Measurements from ENCODE around the gene CFAP61. TPM values are rescaled to one million over a fixed set of nuclear protein-coding genes. Genes with fewer than 3 reads are reported as not detected.
A peak's percentile ranks its signal among the peaks of the same experiment; 100 is the strongest.

The CFAP61 gene
- total RNA-seq, 1 donor from 2014 or later, result 8.6 TPM

DNA sequence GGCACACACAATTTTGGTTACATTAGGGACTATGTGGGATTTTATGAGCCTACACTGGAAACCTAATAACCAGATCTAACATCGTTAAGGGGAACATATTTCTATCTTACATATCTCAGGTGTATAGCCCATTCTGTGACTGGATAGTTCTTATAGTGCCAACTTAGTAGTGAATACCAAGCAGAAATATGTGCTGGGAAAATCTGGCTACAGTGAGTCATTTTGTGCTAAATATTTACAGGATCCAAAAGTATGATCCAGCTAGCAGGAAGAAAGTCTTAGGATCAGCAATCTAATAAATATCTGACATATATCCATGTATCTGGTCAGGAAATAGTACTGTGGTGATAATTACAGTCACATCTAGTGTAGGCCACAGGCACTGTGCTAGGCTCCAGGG, 221.0 kb downstream of the CFAP61 start:
- DNase-seq, result no peak
- intact Hi-C loops (cut with DNase I), result no loop called here
- H3K27ac ChIP-seq, result no peak overlapping the region
- no peaks in the 10 kb centered on the region for H3K9me3 ChIP-seq
- H3K27me3 ChIP-seq (ENCODE audit: low read depth), result no peaks in the 10 kb centered on the region
- no peaks in the 10 kb centered on the region for H3K36me3 ChIP-seq
- H3K4me1 ChIP-seq, result no peaks in the 10 kb centered on the region
- no peak overlapping the region for H3K4me3 ChIP-seq
- no peak for ATAC-seq
- TF ChIP-seq, protein P1, sequence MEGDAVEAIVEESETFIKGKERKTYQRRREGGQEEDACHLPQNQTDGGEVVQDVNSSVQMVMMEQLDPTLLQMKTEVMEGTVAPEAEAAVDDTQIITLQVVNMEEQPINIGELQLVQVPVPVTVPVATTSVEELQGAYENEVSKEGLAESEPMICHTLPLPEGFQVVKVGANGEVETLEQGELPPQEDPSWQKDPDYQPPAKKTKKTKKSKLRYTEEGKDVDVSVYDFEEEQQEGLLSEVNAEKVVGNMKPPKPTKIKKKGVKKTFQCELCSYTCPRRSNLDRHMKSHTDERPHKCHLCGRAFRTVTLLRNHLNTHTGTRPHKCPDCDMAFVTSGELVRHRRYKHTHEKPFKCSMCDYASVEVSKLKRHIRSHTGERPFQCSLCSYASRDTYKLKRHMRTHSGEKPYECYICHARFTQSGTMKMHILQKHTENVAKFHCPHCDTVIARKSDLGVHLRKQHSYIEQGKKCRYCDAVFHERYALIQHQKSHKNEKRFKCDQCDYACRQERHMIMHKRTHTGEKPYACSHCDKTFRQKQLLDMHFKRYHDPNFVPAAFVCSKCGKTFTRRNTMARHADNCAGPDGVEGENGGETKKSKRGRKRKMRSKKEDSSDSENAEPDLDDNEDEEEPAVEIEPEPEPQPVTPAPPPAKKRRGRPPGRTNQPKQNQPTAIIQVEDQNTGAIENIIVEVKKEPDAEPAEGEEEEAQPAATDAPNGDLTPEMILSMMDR (IDR thresholded peaks at IDR 0.05), result no peak

DNA sequence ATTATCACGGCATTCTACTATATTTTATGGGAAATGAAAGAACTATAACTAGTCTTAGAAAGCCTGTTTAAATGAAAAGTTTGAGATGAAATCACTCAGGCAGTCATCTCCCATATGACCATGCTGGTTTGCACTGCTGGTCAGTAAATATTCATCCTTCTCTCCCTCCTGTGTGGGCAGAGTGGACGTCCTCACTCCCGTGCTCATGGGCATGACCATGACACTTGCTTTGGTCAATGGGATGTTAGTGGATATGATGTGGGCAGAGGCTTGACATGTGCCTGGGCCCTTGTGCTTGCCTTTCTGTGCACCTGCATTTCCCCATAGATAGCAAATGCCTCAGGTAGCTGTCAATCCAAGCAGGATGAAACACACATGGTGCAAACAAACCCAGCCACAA, 222.5 kb downstream of the CFAP61 start:
- TF ChIP-seq, protein P1 (IDR thresholded peaks at IDR 0.05), result no peak
- Histone ChIP-seq H3K36me3 (no peaks in the 10 kb centered on the region), H3K27ac (no peak overlapping the region), H3K9me3 (no peaks in the 10 kb centered on the region), H3K4me3 (no peak overlapping the region), H3K4me1 (no peaks in the 10 kb centered on the region), H3K27me3 (ENCODE audit: low read depth) (no peaks in the 10 kb centered on the region)
- ATAC-seq (no peak), DNase-seq (no peak)
- intact Hi-C loops (cut with DNase I), result no loop called here

DNA sequence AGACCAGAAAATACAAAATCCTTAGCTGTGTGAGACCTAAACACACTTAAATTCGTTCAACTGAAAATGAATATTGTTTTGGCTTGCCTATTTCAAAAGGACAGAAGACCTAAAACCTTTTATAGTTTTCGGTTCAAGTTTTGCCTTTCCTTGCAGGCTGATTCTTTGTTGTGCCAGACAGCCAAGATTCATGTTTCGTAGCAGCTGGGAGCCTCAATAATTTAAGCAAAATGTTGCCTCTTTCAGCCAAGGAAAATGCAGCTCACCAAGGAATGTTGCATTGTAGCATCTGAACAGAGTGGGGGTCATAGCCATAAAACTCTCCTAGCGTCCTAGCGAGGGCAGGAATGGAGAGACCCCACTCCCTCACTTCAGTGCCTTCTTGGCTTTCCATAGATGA, 223.3 kb downstream of the CFAP61 start:
- no peak for ATAC-seq
- no peak for DNase-seq
- Histone ChIP-seq H3K4me1 (no peaks in the 10 kb centered on the region), H3K4me3 (no peak overlapping the region), H3K9me3 (no peaks in the 10 kb centered on the region), H3K27ac (no peak overlapping the region), H3K36me3 (no peaks in the 10 kb centered on the region), H3K27me3 (ENCODE audit: low read depth) (no peaks in the 10 kb centered on the region)
- TF ChIP-seq, protein P1 (IDR thresholded peaks at IDR 0.05), result no peak
- intact Hi-C loops (cut with DNase I), result no loop called here

DNA sequence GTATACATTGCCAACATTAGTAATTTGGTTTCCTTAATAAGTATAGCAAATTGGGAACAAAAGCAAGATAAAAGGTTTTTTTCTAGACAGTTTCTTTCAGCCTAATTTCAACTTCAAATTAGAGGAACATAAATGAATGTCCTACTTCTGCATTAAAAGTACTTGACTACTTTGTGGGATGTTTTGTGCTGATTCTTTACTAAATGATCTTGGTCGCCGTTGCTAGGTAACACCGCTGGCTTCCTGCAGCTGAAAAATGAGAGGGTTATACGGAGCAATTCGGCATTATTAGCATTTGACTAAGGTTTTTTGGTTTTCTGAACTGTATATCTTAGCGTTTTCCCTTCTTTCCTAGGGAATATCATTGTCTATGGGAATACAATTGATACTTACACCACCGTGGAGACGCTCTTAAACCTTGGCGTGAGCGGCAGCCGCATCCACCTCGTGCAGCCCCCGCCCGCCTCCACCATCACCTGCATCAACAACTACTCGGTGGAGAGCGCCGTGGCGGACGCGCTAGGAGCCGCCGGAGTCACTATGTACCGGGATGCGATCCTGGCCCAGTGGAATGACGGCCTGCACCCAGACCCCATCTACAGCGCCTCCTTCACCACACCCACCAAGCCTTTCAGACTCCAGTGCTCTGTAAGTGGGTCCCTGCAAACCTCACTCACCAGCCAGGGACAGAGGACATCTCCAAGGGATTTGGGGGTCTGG, 224.6 kb downstream of the CFAP61 start:
- Histone ChIP-seq H3K4me3 (no peak overlapping the region), H3K27ac (no peak overlapping the region), H3K4me1 (no peaks in the 10 kb centered on the region), H3K27me3 (ENCODE audit: low read depth) (no peaks in the 10 kb centered on the region), H3K9me3 (no peaks in the 10 kb centered on the region), H3K36me3 (no peaks in the 10 kb centered on the region)
- no peak for ATAC-seq
- intact Hi-C loops (cut with DNase I), result no loop called here
- TF ChIP-seq, protein P1 (IDR thresholded peaks at IDR 0.05), result no peak
- DNase-seq, result no peak

DNA sequence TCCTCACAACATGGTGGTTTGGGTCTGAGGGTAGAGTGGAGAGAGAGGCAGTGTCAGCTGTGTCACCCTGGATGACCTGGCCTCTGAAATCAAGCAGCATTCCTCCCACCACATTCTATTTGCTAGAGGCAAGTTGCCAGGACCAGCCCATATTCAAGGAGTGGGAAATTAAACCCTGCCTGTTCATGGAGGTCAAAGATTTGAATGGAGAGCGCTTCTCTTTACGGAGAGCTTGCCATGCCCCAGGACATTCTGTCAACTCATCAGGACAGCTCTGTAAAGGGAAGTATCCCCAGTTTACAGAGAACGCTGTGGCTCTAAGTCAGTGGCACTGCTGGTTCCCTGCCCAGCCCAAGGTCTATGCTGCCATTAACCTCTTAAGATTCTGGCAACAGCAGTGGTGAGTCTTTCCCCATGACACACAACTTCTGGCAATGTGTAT, 225.6 kb downstream of the CFAP61 start:
- TF ChIP-seq, protein P1 (IDR thresholded peaks at IDR 0.05), result no peak
- no peaks in the 10 kb centered on the region for H3K27me3 ChIP-seq (ENCODE audit: low read depth)
- no peak overlapping the region for H3K4me3 ChIP-seq
- ATAC-seq (peak in 1 of 2 donors; percentile 57), DNase-seq (no peak)
- no peaks in the 10 kb centered on the region for H3K9me3 ChIP-seq
- no peaks in the 10 kb centered on the region for H3K36me3 ChIP-seq
- H3K27ac ChIP-seq, result no peak overlapping the region
- intact Hi-C loops (cut with DNase I), result no loop called here
- H3K4me1 ChIP-seq, result no peaks in the 10 kb centered on the region

Data from lower lobe of right lung (tissue), 2 donors.